A549 (cell line): ENCODE measurements around the gene EBF3. TPM values are rescaled to one million over a fixed set of nuclear protein-coding genes. Genes with fewer than 3 reads are reported as not detected.

Source experiments
- ATAC-seq, 2 experiments: fragments of 200-7000 bp in 1 of 2; fragments of >200 bp in 1 of 2; cut with Nextera tagmentation in 1 of 2; cut with Tn5 transposase in 1 of 2; 3 replicates each; pipeline versions ENCODE4 v1.8.0 to v1.9.1; 2018 to 2020; ENCODE audit warnings: mild to moderate bottlenecking in 1 of 2, moderate library complexity in 1 of 2
- CTCF ChIA-PET: fragments of 300-600 bp; sonication (Branson Sonifier 250); formaldehyde crosslinking; extraction: SDS; loops from one replicate; lab custom pipeline; 2021; ENCODE audit warnings: antibody characterized with exemption, inconsistent platforms; lab: Yijun Ruan, JAX
- POLR2A ChIA-PET: fragments of 350-600 bp; formaldehyde crosslinking; extraction: SDS; loops from one replicate; lab custom pipeline; 2021; ENCODE audit warnings: antibody characterized with exemption, inconsistent platforms; lab: Yijun Ruan, JAX
- DNase-seq, 2 experiments: peaks; one replicate each; pipeline versions ENCODE4 v3.0.0 to v3.0.0-alpha.2; 2011 to 2016; ENCODE audit warnings: low read depth in 1 of 2, low spot score in 1 of 2
- FAIRE-seq: peaks from 2 replicates; lab custom pipeline; 2011; peaks lifted over from hg19 to GRCh38; lab: Jason Lieb, UNC
- H3K27ac ChIP-seq, 2 experiments: fragments of >200 bp; sonication (Bioruptor Twin); formaldehyde crosslinking; 3 replicates each; pipeline ENCODE4 v1.5.1; 2016 to 2017
- H3K4me1 ChIP-seq: fragments of >200 bp; sonication (Bioruptor Twin); formaldehyde crosslinking; 3 replicates; pipeline ENCODE4 v1.6.1; 2016
- H3K4me2 ChIP-seq: fragments of >200 bp; sonication (Bioruptor Twin); formaldehyde crosslinking; 3 replicates; pipeline ENCODE4 v1.6.1; 2016
- H3K4me3 ChIP-seq: fragments of >200 bp; sonication (Bioruptor Twin); formaldehyde crosslinking; 3 replicates; pipeline ENCODE4 v1.5.1; 2016
- H3K9me3 ChIP-seq: fragments of >200 bp; sonication (Bioruptor Twin); formaldehyde crosslinking; 3 replicates; pipeline ENCODE4 v1.6.1; 2016
- BCL3 ChIP-seq: fragments of >200 bp; sonication (Bioruptor Twin); formaldehyde crosslinking; IDR thresholded peaks from 3 replicates; pipeline ENCODE4 v1.6.1; 2016
- BHLHE40 ChIP-seq: IDR thresholded peaks from 2 replicates; pipeline ENCODE4 v1.6.1; 2012; ENCODE audit warnings: low read depth, low read length, inconsistent platforms
- CBX8 ChIP-seq: fragments of 200-600 bp; sonication (generic); IDR thresholded peaks from 2 replicates; pipeline ENCODE4 v1.6.1; 2016
- CHD2 ChIP-seq: fragments of 150-350 bp; IDR thresholded peaks from 2 replicates; pipeline ENCODE4 v1.6.1; 2014; ENCODE audit warnings: low read length; ENCODE audit not compliant: partially characterized antibody
- CHD4 ChIP-seq: fragments of 200-600 bp; sonication (generic); IDR thresholded peaks from 2 replicates; pipeline ENCODE4 v1.6.1; 2016; ENCODE audit warnings: antibody characterized with exemption, mild to moderate bottlenecking, borderline replicate concordance
- FOSB ChIP-seq: fragments of 250-450 bp; sonication (Bioruptor Pico); IDR thresholded peaks from 2 replicates; pipeline ENCODE4 v1.5.0; 2020; ENCODE audit warnings: mild to moderate bottlenecking, moderate library complexity
- FOXS1 ChIP-seq: fragments of 250-450 bp; sonication (Bioruptor Pico); IDR thresholded peaks from 2 replicates; pipeline ENCODE4 v1.5.0; 2020; ENCODE audit warnings: mild to moderate bottlenecking, moderate library complexity
- GATA3 ChIP-seq: IDR thresholded peaks from 2 replicates; pipeline ENCODE4 v1.6.1; 2012; ENCODE audit warnings: borderline replicate concordance
- HDAC2 ChIP-seq: fragments of 200-600 bp; sonication (generic); IDR thresholded peaks from 2 replicates; pipeline ENCODE4 v1.6.1; 2016
- HES2 ChIP-seq: fragments of >200 bp; sonication (Bioruptor Twin); formaldehyde crosslinking; IDR thresholded peaks from 2 replicates; pipeline ENCODE4 v1.6.1; 2016
- HEYL ChIP-seq: fragments of 250-450 bp; sonication (Bioruptor Pico); IDR thresholded peaks from 2 replicates; pipeline ENCODE4 v1.8.0; 2021; ENCODE audit warnings: mild to moderate bottlenecking, moderate library complexity
- HMGXB4 ChIP-seq: fragments of 250-450 bp; sonication (Bioruptor Pico); IDR thresholded peaks from 2 replicates; pipeline ENCODE4 v1.5.0; 2021; ENCODE audit warnings: mild to moderate bottlenecking, moderate library complexity, borderline replicate concordance
- HOXA7 ChIP-seq: fragments of 250-450 bp; sonication (Bioruptor Pico); IDR thresholded peaks from 2 replicates; pipeline ENCODE4 v1.5.0; 2020; ENCODE audit warnings: mild to moderate bottlenecking, moderate library complexity
- KDM1A ChIP-seq: fragments of 200-600 bp; sonication (generic); IDR thresholded peaks from 2 replicates; pipeline ENCODE4 v1.6.1; 2016; ENCODE audit warnings: low read depth, mild to moderate bottlenecking
- MAFK ChIP-seq: fragments of 450-650 bp; IDR thresholded peaks from 2 replicates; pipeline ENCODE4 v1.6.1; 2014; ENCODE audit not compliant: partially characterized antibody
- MAZ ChIP-seq: fragments of 150-350 bp; IDR thresholded peaks from 2 replicates; pipeline ENCODE4 v1.6.1; 2014; ENCODE audit warnings: antibody characterized with exemption, low read depth, low read length, borderline replicate concordance
- NPAS2 ChIP-seq: fragments of 250-450 bp; sonication (Bioruptor Pico); IDR thresholded peaks from 2 replicates; pipeline ENCODE4 v1.8.0; 2022; ENCODE audit warnings: mild to moderate bottlenecking, moderate library complexity, borderline replicate concordance
- PHF8 ChIP-seq: fragments of 200-600 bp; sonication (generic); IDR thresholded peaks from 2 replicates; pipeline ENCODE4 v1.6.1; 2016; ENCODE audit warnings: low read depth, mild to moderate bottlenecking, antibody characterized with exemption, moderate library complexity, borderline replicate concordance
- REST ChIP-seq: fragments of 200-600 bp; sonication (generic); IDR thresholded peaks from 2 replicates; pipeline ENCODE4 v1.6.1; 2016; ENCODE audit warnings: antibody characterized with exemption, mild to moderate bottlenecking, moderate library complexity
- RFX5 ChIP-seq: fragments of 450-650 bp; IDR thresholded peaks from 2 replicates; pipeline ENCODE4 v1.7.1; 2014; ENCODE audit warnings: antibody characterized with exemption, mild to moderate bottlenecking, moderate library complexity
- SMC3 ChIP-seq: fragments of >200 bp; sonication (Bioruptor Twin); formaldehyde crosslinking; IDR thresholded peaks from 3 replicates; pipeline ENCODE4 v1.6.1; 2018; ENCODE audit warnings: inconsistent platforms
- TFCP2L1 ChIP-seq: fragments of 250-450 bp; sonication (Bioruptor Pico); IDR thresholded peaks from 2 replicates; pipeline ENCODE4 v1.5.0; 2021; ENCODE audit warnings: mild to moderate bottlenecking
- ZC3H11A ChIP-seq: fragments of 450-650 bp; IDR thresholded peaks from 2 replicates; pipeline ENCODE4 v1.6.1; 2014; ENCODE audit warnings: antibody characterized with exemption, mild to moderate bottlenecking
- ZNF302 ChIP-seq: fragments of 250-450 bp; sonication (Bioruptor Pico); IDR thresholded peaks from 2 replicates; pipeline ENCODE4 v1.9.0; 2021; ENCODE audit warnings: inconsistent platforms, mild to moderate bottlenecking, moderate library complexity
- WGBS: methylation state at CpG from one replicate; pipeline ENCODE4 v1.1.6; 2017; ENCODE audit errors: missing lambda C conversion rate; 5-methylcytosine and 5-hydroxymethylcytosine counted together
- polyA plus RNA-seq, 4 experiments: library from polyadenylated mRNA; depleted of rRNA in 3 of 4; stranded (reverse); fragments of >200 nt; fragmentation: RNase III in 1 of 4; extraction: RNeasy Plus Mini Kit Qiagen cat#74134 plus additional on column Dnase treatment in 1 of 4; gene quantifications; 2 replicates in 3 of 4; 3 replicates in 1 of 4; pipeline ENCODE4 v1.2.3, GENCODE V29; 2011 to 2017
- TF ChIP-seq, protein P1 (sequence below): IDR thresholded peaks from 2 replicates; pipeline ENCODE4 v1.6.1; 2012
- TF ChIP-seq, protein P2 (sequence below): IDR thresholded peaks from 2 replicates; pipeline ENCODE4 v1.6.1; 2012; ENCODE audit warnings: low read depth, borderline replicate concordance
- TF ChIP-seq, protein P3 (sequence below): IDR thresholded peaks from 2 replicates; pipeline ENCODE4 v1.6.1; 2012

Gene EBF3
- polyA plus RNA-seq, 2 of the 4 experiments (the other 2 are of a cell fraction): 0.12 TPM; not detected in 1

DNA sequence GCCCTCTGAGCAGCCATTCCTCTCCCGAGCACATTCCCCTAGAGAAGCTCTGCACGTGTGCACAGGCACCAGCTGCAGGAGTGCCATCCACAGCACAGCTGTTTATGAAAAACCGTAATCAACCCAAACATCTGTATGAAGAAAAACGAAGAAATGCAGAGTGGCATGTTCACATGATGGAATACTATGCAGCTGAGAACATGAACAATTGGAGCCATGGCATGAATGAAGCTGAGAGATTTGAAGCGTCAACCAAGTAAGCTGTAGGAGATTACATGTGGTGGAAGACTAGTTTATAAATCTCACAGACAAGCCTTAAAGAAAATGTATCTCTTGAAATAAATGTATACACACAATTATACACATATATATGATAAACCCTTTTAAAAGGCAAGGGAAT is 176.5 kb downstream of the EBF3 start:
- TF ChIP-seq MAFK (no peak), PHF8 (no peak), CHD4 (no peak), MAZ (no peak), TFCP2L1 (CRISPR knock-in tag) (no peak), KDM1A (no peak), RFX5 (no peak), GATA3 (no peak), CBX8 (no peak), HES2 (no peak), ZNF302 (CRISPR knock-in tag) (no peak), NPAS2 (CRISPR knock-in tag) (no peak), CHD2 (no peak), FOXS1 (no peak), HMGXB4 (CRISPR knock-in tag) (no peak), REST (no peak), HEYL (no peak), BHLHE40 (no peak)
- TF ChIP-seq, protein P1, sequence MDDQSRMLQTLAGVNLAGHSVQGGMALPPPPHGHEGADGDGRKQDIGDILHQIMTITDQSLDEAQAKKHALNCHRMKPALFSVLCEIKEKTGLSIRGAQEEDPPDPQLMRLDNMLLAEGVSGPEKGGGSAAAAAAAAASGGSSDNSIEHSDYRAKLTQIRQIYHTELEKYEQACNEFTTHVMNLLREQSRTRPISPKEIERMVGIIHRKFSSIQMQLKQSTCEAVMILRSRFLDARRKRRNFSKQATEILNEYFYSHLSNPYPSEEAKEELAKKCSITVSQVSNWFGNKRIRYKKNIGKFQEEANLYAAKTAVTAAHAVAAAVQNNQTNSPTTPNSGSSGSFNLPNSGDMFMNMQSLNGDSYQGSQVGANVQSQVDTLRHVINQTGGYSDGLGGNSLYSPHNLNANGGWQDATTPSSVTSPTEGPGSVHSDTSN: no peak
- TF ChIP-seq, protein P2, sequence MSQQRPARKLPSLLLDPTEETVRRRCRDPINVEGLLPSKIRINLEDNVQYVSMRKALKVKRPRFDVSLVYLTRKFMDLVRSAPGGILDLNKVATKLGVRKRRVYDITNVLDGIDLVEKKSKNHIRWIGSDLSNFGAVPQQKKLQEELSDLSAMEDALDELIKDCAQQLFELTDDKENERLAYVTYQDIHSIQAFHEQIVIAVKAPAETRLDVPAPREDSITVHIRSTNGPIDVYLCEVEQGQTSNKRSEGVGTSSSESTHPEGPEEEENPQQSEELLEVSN: no peak
- Histone ChIP-seq H3K4me2 (no peak overlapping the region), H3K4me1 (no peaks in the 10 kb centered on the region), H3K27ac (no peak overlapping the region), H3K4me3 (no peak overlapping the region), H3K9me3 (no peaks in the 10 kb centered on the region)
- no peak for DNase-seq
- FAIRE-seq: no peak
- ChIA-PET CTCF (no interaction called here), POLR2A (no interaction called here)
- ATAC-seq: no peak
- WGBS: 0% methylated on average over 5 of the region's 5 CpGs

DNA sequence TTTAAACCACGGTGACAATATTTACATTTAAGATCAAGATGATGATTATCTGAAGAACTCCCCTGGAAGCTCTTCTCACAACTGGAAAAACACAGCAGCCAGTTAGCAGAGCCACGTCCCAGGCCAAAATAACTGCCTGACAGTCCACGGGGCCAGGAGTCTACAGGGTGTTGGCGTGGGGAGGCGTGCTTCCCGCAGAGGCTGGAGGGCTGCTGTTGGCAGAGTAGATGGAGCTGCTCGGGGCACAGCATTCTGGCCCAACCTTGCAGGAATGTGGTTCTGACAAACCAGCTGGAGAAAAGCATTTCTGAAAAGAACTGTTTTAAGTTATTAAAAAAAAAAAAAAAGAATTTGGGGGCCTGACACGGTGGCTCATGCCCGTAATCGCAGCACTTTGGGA is 177.9 kb downstream of the EBF3 start:
- no peak overlapping the region for H3K4me3 ChIP-seq
- H3K4me2 ChIP-seq: no peak overlapping the region
- 45% methylated on average over 10 of the region's 10 CpGs for WGBS
- H3K27ac ChIP-seq: no peak overlapping the region
- DNase-seq: no peak
- ChIA-PET POLR2A (no interaction called here), CTCF (no interaction called here)
- TF ChIP-seq SMC3 (no peak), FOSB (CRISPR knock-in tag) (no peak), KDM1A (no peak), BCL3 (no peak), HDAC2 (no peak), CHD4 (no peak), MAZ (no peak), HOXA7 (no peak), ZC3H11A (no peak), TFCP2L1 (CRISPR knock-in tag) (no peak)
- TF ChIP-seq, protein P3, sequence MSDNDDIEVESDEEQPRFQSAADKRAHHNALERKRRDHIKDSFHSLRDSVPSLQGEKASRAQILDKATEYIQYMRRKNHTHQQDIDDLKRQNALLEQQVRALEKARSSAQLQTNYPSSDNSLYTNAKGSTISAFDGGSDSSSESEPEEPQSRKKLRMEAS: no peak
- no peaks in the 10 kb centered on the region for H3K4me1 ChIP-seq
- ATAC-seq: no peak
- no peaks in the 10 kb centered on the region for H3K9me3 ChIP-seq
- no peak for FAIRE-seq
